GM23338 (cell line): ENCODE data around the gene U2SURP. TPM values are rescaled to one million over a fixed set of nuclear protein-coding genes. Genes with fewer than 3 reads are reported as not detected.

ENCODE experiments used
- ATAC-seq: fragments of 200-7000 bp; cut with Tn5 transposase; 3 replicates; pipeline ENCODE4 v1.9.1; 2020
- DNase-seq: peaks from one replicate; pipeline ENCODE4 v3.0.0-alpha.2; 2015; ENCODE audit warnings: low spot score
- H2AFZ ChIP-seq: fragments of 200-600 bp; sonication (generic); 2 replicates; pipeline ENCODE4 v1.8.0; 2016; ENCODE audit warnings: antibody characterized with exemption, mild to moderate bottlenecking, moderate library complexity
- H3F3A ChIP-seq: fragments of 200-600 bp; sonication (generic); replicated peaks from 2 replicates; pipeline ENCODE4 v1.8.0; 2017; ENCODE audit warnings: antibody characterized with exemption, mixed run types, low read depth
- H3K27ac ChIP-seq: fragments of 200-600 bp; sonication (generic); 2 replicates; pipeline ENCODE4 v1.6.1; 2016; ENCODE audit warnings: low read depth
- H3K27me3 ChIP-seq: fragments of 200-600 bp; sonication (generic); 2 replicates; pipeline ENCODE4 v1.8.0; 2016; ENCODE audit warnings: mild to moderate bottlenecking, mixed run types, moderate library complexity; ENCODE audit not compliant: insufficient read depth
- H3K36me3 ChIP-seq: fragments of 200-600 bp; sonication (generic); 2 replicates; pipeline ENCODE4 v1.8.0; 2016; ENCODE audit warnings: mild to moderate bottlenecking; ENCODE audit not compliant: insufficient read depth
- H3K4me1 ChIP-seq: fragments of 200-600 bp; sonication (generic); 2 replicates; pipeline ENCODE4 v1.8.0; 2016; ENCODE audit warnings: mild to moderate bottlenecking, moderate library complexity; ENCODE audit not compliant: insufficient read depth
- H3K4me2 ChIP-seq: fragments of 200-600 bp; sonication (generic); 2 replicates; pipeline ENCODE4 v1.7.1; 2017; ENCODE audit warnings: mixed run types
- H3K4me3 ChIP-seq: fragments of 200-600 bp; sonication (generic); 2 replicates; pipeline ENCODE4 v1.6.1; 2016; ENCODE audit warnings: mixed run types
- H3K79me2 ChIP-seq: fragments of 200-600 bp; sonication (generic); replicated peaks from 2 replicates; pipeline ENCODE4 v1.8.0; 2017; ENCODE audit warnings: mild to moderate bottlenecking; ENCODE audit not compliant: insufficient read depth
- H3K9me2 ChIP-seq: fragments of 200-600 bp; sonication (generic); 2 replicates; pipeline ENCODE4 v1.8.0; 2017; ENCODE audit not compliant: insufficient read depth
- H4K20me1 ChIP-seq: fragments of 200-600 bp; sonication (generic); replicated peaks from 2 replicates; pipeline ENCODE4 v1.8.0; 2017; ENCODE audit warnings: mild to moderate bottlenecking; ENCODE audit not compliant: insufficient read depth
- H3K27ac Mint-ChIP-seq: 2 replicates; pipeline ENCODE4 v1.8.0; 2020; ENCODE audit warnings: inconsistent platforms, mild to moderate bottlenecking, moderate library complexity, mixed read lengths
- H3K27me3 Mint-ChIP-seq: 3 replicates; pipeline ENCODE4 v1.8.0; 2022; ENCODE audit warnings: low read depth, mild to moderate bottlenecking, moderate library complexity, mixed read lengths, inconsistent platforms; ENCODE audit not compliant: insufficient read depth, poor library complexity
- H3K36me3 Mint-ChIP-seq: 3 replicates; pipeline ENCODE4 v1.8.0; 2021; ENCODE audit warnings: low read depth, mild to moderate bottlenecking, inconsistent platforms, moderate library complexity, mixed read lengths
- H3K4me1 Mint-ChIP-seq: 3 replicates; pipeline ENCODE4 v1.8.0; 2020; ENCODE audit warnings: mild to moderate bottlenecking, inconsistent platforms, mixed read lengths
- H3K4me3 Mint-ChIP-seq: 3 replicates; pipeline ENCODE4 v1.8.0; 2021; ENCODE audit warnings: moderate library complexity, mild to moderate bottlenecking, inconsistent platforms, mixed read lengths
- H3K9me3 Mint-ChIP-seq: 3 replicates; pipeline ENCODE4 v1.8.0; 2020; ENCODE audit warnings: moderate library complexity, mild to moderate bottlenecking, inconsistent platforms, mixed read lengths
- CREB1 ChIP-seq: fragments of 250-450 bp; sonication (Bioruptor Pico); IDR thresholded peaks from 2 replicates; pipeline ENCODE4 v1.5.0; 2020; ENCODE audit warnings: low read depth, mild to moderate bottlenecking, moderate library complexity
- CTCF ChIP-seq, 2 experiments: fragments of 200-600 bp in 1 of 2; sonication (generic) in 1 of 2; conservative IDR thresholded peaks; 2 replicates each; pipeline versions ENCODE4 v1.5.1 to v1.6.1; 2016 to 2017; ENCODE audit warnings: antibody characterized with exemption in 2 of 2, low read depth in 2 of 2, mild to moderate bottlenecking in 2 of 2, moderate library complexity in 1 of 2
- JUNB ChIP-seq: IDR thresholded peaks from one replicate; pipeline ENCODE4 v1.6.1; 2016; ENCODE audit warnings: antibody characterized with exemption; ENCODE audit not compliant: unreplicated experiment
- REST ChIP-seq: IDR thresholded peaks from one replicate; pipeline ENCODE4 v1.6.1; 2018; ENCODE audit warnings: antibody characterized with exemption; ENCODE audit not compliant: unreplicated experiment
- ZNF331 ChIP-seq: fragments of 250-450 bp; sonication (Bioruptor Pico); IDR thresholded peaks from 2 replicates; pipeline ENCODE4 v1.5.0; 2020; ENCODE audit warnings: low read depth, mild to moderate bottlenecking, moderate library complexity
- ZNF462 ChIP-seq: fragments of 250-450 bp; sonication (Bioruptor Pico); IDR thresholded peaks from 2 replicates; pipeline ENCODE4 v1.5.0; 2020; ENCODE audit warnings: mild to moderate bottlenecking, moderate library complexity
- polyA plus RNA-seq: library from polyadenylated mRNA; unstranded; fragments of >200 nt; fragmentation: Nextera tagmentation; extraction: Ambion mirVana; gene quantifications from 2 replicates; pipeline ENCODE4 v1.2.1, GENCODE V29; 2016
- total RNA-seq: library from RNA; depleted of rRNA; stranded (reverse); fragments of >200 nt; shearing (Covaris generic); gene quantifications from 2 replicates; pipeline ENCODE4 v1.2.3, GENCODE V29; 2014

Gene U2SURP
- total and polyA plus RNA-seq, 2 experiments from 2014 or later, result 116 to 372 TPM

- Mint-ChIP-seq H3K27ac (no peak overlapping the region), H3K4me3 (no peak overlapping the region)
Measured at GRCh38 chr3:142952272-142953193, 48.8 kb upstream of the U2SURP start.

More at GRCh38 chr3:142952272-142953193, 48.8 kb upstream of the U2SURP start:
- Histone ChIP-seq H3K79me2 (no peaks in the 10 kb centered on the region), H2AFZ (peak overlapping the region; percentile 93; the same call in 1 of the 2 replicates), H3K36me3 (no peaks in the 10 kb centered on the region), H3K4me1 (no peaks in the 10 kb centered on the region; the same call in 1 of the 2 replicates), H3F3A (no peaks in the 10 kb centered on the region), H3K4me2 (no peak overlapping the region), H3K4me3 (no peak overlapping the region), H3K27me3 (peaks cover 9% of the 10 kb centered on the region), H3K9me2 (no peaks in the 10 kb centered on the region; the same call in 1 of the 2 replicates), H4K20me1 (no peaks in the 10 kb centered on the region), H3K27ac (no peak overlapping the region)
- Mint-ChIP-seq H3K27me3 (no peaks in the 10 kb centered on the region), H3K36me3 (no peaks in the 10 kb centered on the region), H3K9me3 (no peaks in the 10 kb centered on the region), H3K4me1 (peaks cover 9% of the 10 kb centered on the region)
- no peak for DNase-seq
- ATAC-seq, result no peak
- no peak for TF ChIP-seq ZNF462 (CRISPR knock-in tag)
- no peak for TF ChIP-seq REST
- TF ChIP-seq ZNF331 (CRISPR knock-in tag), result no peak
- no peak for TF ChIP-seq JUNB
- TF ChIP-seq CREB1, result no peak
- no peak for TF ChIP-seq CTCF (conservative IDR thresholded peaks at IDR 0.05; ENCODE audit: low read depth in 2 of 2)
